Thoracic aorta (tissue), 2 donors: Measurements from ENCODE around the gene TMEM45A. TPM values are rescaled to one million over a fixed set of nuclear protein-coding genes. Genes with fewer than 3 reads are reported as not detected.
"Not testable (repeated sequence)": the region's sequence is repeated elsewhere in the genome, so short reads cannot be mapped to it uniquely, and the experiment has no call there.

Source experiments
- ATAC-seq: fragments of 150-250 bp; one replicate; pipeline ENCODE4 v1.8.0; 2017; ENCODE audit warnings: low read depth; ENCODE audit not compliant: insufficient number of reproducible peaks, low FRiP score
- DNase-seq: peaks from one replicate; pipeline ENCODE4 v3.0.0-alpha.2; 2020; ENCODE audit warnings: low spot score
- H3K27ac ChIP-seq, 2 donors: fragments of 200-600 bp; sonication (generic); 1 replicate in 1 of 2; 2 replicates in 1 of 2; pipeline ENCODE4 v1.5.1; 2016; ENCODE audit warnings: mild to moderate bottlenecking in 2 of 2, moderate library complexity in 2 of 2
- H3K27me3 ChIP-seq: fragments of 200-600 bp; sonication (generic); replicated peaks from 2 replicates; pipeline ENCODE4 v1.6.0; 2016; ENCODE audit warnings: mild to moderate bottlenecking; ENCODE audit not compliant: insufficient read depth
- H3K36me3 ChIP-seq: fragments of 200-600 bp; sonication (generic); one replicate; pipeline ENCODE4 v1.5.1; 2016
- H3K4me1 ChIP-seq, 2 donors: fragments of 200-600 bp; sonication (generic); 1 replicate in 1 of 2; 2 replicates in 1 of 2; pipeline versions ENCODE4 v1.5.1 to v1.6.0; 2016; ENCODE audit warnings: low read depth in 2 of 2, mild to moderate bottlenecking in 1 of 2; ENCODE audit not compliant: control insufficient read depth in 1 of 2
- H3K4me3 ChIP-seq: fragments of 200-600 bp; sonication (generic); 2 replicates; pipeline ENCODE4 v1.5.1; 2016; ENCODE audit warnings: mild to moderate bottlenecking
- H3K9me3 ChIP-seq: fragments of 200-600 bp; sonication (generic); 2 replicates; pipeline ENCODE4 v1.5.1; 2016
- total RNA-seq, 2 donors: library from RNA; depleted of rRNA; stranded (reverse); fragments of >200 nt; gene quantifications; one replicate each; pipeline versions ENCODE4 v1.1.0 to v1.2.3, GENCODE V29; 2016
- TF ChIP-seq, protein P1 (sequence below): fragments of 200-600 bp; sonication (generic); IDR thresholded peaks from one replicate; pipeline ENCODE4 v1.5.1; 2019; ENCODE audit warnings: antibody characterized with exemption

The TMEM45A gene
- total RNA-seq, 2 donors from 2014 or later: 21.1 to 26.5 TPM

DNA sequence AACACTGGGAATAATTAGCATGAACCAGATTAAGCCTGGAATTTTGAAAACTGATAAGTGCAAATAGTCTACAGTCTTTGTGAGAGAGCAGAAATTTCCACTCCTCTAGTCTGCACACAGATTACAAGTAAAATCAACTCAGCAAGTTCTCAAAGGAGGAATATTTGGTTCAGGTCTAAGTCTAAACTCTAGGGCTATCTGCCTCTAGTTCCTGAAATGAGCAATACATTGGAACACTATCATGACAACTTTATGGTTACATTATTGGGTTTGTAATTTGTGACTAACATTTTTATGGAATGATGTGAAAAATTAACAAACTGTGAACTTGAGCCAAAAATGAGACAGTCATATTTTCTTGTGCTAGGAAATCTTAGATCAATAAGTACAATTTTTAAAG is 86.2 kb downstream of the TMEM45A start:
- no peak for ATAC-seq
- TF ChIP-seq, protein P1, sequence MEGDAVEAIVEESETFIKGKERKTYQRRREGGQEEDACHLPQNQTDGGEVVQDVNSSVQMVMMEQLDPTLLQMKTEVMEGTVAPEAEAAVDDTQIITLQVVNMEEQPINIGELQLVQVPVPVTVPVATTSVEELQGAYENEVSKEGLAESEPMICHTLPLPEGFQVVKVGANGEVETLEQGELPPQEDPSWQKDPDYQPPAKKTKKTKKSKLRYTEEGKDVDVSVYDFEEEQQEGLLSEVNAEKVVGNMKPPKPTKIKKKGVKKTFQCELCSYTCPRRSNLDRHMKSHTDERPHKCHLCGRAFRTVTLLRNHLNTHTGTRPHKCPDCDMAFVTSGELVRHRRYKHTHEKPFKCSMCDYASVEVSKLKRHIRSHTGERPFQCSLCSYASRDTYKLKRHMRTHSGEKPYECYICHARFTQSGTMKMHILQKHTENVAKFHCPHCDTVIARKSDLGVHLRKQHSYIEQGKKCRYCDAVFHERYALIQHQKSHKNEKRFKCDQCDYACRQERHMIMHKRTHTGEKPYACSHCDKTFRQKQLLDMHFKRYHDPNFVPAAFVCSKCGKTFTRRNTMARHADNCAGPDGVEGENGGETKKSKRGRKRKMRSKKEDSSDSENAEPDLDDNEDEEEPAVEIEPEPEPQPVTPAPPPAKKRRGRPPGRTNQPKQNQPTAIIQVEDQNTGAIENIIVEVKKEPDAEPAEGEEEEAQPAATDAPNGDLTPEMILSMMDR: no peak
- Histone ChIP-seq H3K27me3 (no peaks in the 10 kb centered on the region), H3K36me3 (no peaks in the 10 kb centered on the region), H3K4me3 (no peak overlapping the region), H3K27ac (no peak overlapping the region), H3K4me1 (no peaks in the 10 kb centered on the region), H3K9me3 (no peaks in the 10 kb centered on the region)
- no peak for DNase-seq

DNA sequence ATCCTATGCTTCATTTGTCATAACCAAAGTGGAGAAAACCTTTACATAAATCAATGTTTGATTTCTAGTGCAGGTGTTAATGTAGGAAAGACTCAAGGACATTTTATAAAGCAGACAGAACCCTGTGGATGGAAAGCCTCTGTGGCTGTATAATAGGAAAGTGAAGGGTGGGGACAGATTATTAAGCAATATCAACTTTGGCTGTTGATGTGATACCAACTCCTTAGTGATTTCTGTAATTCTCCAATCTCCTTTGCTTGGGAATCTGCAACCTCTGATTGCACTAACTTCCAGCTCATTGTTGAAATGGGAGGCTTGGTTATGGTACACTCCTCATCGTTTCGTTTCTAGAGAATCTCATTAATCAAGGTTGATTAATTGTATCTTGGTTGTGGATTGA is 87.7 kb downstream of the TMEM45A start:
- ATAC-seq: no peak
- DNase-seq: no peak

DNA sequence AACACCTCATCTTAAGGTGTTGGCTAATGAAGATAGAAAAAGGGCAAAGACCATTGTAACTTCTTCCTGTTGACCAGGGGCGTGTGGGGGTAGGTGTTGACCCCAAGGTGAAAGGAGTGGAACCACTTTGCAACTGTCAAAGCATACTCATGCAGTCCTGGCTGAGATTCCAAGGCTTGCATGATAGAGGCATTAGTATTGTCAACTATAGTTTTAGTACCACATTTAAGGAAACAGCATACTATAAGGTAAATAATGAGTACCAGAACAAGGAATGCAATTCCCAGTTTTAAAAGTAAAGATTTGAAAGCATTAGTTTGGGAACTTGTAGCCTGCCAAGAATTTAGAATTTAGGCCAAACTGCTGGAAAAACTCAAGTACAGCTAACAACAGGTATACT is 89.2 kb downstream of the TMEM45A start:
- H3K27me3 ChIP-seq: no peaks in the 10 kb centered on the region
- H3K36me3 ChIP-seq: no peaks in the 10 kb centered on the region
- no peak overlapping the region for H3K27ac ChIP-seq
- H3K4me1 ChIP-seq: no peaks in the 10 kb centered on the region
- no peaks in the 10 kb centered on the region for H3K9me3 ChIP-seq
- ATAC-seq (no peak), DNase-seq (no peak)
- H3K4me3 ChIP-seq: no peak overlapping the region
- TF ChIP-seq, protein P1: no peak

More for the DNA sequence above, 87.7 kb downstream of the TMEM45A start:
- Histone ChIP-seq H3K27me3 (no peaks in the 10 kb centered on the region), H3K27ac (no peak overlapping the region), H3K36me3 (no peaks in the 10 kb centered on the region), H3K4me1 (no peaks in the 10 kb centered on the region), H3K9me3 (no peaks in the 10 kb centered on the region), H3K4me3 (no peak overlapping the region)
- TF ChIP-seq, protein P1: no peak

DNA sequence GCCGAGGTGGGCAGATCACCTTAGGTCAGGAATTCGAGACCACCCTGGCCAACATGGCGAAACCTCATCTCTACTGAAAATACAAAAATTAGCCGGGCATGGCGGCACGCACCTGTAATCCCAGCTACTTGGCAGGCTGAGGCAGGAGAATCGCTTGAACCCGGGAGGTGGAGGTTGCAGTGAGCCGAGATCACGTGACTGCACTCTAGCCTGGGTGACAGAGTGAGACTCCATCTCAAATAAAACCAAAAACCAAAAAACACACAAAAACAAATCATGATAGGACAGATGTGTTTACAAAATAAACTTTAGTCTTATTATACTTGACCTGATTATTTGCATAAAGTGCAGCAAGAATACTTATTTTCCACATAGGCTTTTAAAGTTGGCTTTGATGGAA is 89.7 kb downstream of the TMEM45A start:
- H3K36me3 ChIP-seq, H3K4me3 ChIP-seq, H3K9me3 ChIP-seq, H3K27me3 ChIP-seq, H3K27ac ChIP-seq, ATAC-seq, H3K4me1 ChIP-seq, DNase-seq: not testable (repeated sequence)

DNA sequence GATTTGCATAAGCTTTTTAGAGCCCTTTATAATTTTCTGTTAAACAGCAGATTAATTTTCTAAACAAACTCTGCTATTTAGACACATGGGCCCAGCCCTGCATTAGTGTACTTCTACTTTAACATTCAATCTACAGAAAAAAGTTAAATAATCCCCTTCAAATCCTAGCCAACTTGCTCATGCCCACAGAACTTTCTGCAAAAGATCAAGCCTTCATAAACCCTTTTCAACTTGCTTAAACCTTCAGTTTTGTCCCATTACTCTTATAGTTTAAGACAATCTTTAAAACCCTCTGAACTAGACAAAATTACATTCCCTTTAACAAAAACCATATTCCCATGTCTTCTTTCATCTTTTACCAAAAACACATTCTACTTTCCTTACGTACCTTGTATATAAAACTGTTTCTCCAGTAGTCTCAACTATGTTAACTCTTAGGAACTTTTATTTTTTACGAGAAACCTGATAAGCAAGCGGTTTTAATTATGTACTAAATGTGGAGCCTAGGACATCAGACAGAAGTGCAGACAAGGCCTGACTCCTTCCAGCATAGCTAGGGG is 91.8 kb downstream of the TMEM45A start:
- TF ChIP-seq, protein P1: no peak
- Histone ChIP-seq H3K4me1 (no peaks in the 10 kb centered on the region), H3K4me3 (no peak overlapping the region), H3K27ac (no peak overlapping the region), H3K36me3 (no peaks in the 10 kb centered on the region), H3K27me3 (no peaks in the 10 kb centered on the region), H3K9me3 (no peaks in the 10 kb centered on the region)
- ATAC-seq (no peak), DNase-seq (no peak)

DNA sequence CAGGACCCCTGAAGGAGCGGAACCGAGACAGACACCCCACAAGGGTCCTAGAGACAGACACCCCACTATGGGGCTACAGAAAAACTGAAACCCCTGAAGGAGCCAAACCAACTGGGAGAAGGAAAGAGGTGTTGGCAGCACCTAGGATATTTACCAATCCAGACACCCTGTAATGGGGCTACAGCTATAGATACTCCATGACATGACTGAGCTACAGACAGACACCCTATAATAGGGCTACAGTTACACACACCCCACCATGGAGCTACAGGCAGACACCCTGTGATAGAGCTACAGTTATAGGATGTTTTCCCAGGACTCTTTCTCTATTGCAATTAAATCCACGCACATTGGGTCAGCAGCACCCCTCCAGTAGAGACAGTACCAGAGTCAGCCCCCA is 94.4 kb downstream of the TMEM45A start:
- TF ChIP-seq, protein P1: no peak
- no peak for DNase-seq
- Histone ChIP-seq H3K4me3 (no peak overlapping the region), H3K27me3 (no peaks in the 10 kb centered on the region), H3K9me3 (no peaks in the 10 kb centered on the region), H3K4me1 (peaks cover 0 to 3% of the 10 kb centered on the region in 2 donors), H3K36me3 (no peaks in the 10 kb centered on the region), H3K27ac (no peak overlapping the region)
- no peak for ATAC-seq
